ENCODE results near the gene DAPK2.

Gene DAPK2

DNA sequence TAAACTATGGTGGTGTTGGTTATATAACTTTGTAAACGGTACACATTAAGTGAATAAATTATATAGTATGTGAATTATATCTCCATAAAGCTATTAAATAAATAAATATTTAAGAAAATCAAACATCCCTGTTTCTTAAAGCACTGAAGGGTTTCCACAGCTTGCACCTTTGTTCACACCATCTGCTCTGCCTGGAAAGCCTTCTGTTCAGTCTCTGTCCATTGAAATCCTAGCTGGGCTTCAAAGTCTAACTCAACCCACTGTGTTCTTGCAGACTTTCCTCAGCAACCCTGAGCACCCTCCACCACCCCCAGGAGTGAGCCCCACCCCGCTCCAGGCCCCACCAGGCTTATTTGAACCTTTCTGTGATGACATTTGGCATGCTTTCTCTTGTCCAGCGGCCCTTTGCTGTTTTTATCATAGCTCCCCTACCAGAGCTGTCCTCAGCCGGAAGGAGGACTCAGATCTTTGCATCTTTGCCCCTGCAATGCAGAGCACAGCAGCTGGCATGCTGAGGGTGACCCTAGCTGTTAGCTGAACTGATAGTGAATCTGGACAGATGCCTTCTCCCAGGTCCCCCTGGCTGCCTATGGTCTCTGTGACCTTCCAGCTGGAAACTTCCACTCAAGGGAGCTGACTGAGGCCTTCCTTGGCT, 105.2 kb downstream of the DAPK2 start:
- no peak for FAIRE-seq

DNA sequence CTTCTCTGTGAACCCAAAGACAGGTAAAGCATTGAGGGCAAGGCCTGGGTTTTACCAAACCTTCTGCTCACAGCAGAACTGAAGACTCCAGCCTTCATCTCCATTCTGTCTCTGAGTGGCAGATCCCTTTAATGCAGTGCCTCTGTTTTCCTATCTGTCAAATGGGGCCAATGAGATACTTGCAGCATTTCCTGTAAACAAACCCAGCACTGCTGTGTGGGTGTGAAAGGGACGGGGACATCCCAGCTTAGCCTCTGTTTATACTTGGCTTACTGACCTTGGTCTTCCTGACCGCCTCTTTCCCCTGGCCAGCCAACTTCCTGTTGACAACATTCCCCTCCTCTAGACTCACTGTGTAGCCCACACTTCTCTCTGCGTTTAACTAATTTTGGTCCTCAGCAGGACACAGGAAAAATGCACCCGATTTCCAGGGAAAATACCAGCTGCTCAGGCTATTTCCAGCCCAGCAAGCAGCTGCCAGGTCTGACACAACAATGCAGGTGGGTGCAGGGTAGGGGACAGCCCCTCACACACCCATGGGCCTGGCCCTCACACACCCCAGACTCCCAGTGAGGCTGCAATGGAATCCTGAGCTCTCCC, 106.7 kb downstream of the DAPK2 start:
- FAIRE-seq, result no peak

DNA sequence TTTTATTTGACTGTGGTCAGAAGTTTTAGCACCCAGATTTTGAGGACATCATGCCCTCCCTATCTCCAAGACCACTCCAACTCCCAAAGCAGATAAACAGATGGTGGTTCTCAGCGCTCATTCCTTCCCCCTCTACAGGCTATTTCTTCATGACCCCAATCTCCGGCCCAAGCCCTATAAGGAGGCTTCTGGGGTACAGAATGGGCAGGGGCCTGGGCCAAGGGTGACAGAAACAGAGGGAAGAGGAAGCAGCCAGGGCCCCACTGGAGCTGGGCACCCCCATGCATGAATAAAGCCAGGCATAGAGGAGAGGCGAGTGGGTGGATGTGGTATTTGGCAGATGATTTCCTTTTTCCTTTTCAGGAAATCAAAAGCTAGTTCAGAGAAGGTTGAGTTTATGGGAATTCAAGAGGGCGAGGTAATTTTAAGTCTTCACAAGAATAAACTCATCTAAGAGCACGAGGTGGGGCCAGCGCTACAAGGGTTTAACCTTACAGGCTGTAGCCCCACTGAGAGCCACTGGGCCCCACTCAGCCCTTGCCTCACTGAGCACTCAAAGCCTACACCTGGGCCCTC, 107.7 kb downstream of the DAPK2 start:
- no peak for FAIRE-seq

DNA sequence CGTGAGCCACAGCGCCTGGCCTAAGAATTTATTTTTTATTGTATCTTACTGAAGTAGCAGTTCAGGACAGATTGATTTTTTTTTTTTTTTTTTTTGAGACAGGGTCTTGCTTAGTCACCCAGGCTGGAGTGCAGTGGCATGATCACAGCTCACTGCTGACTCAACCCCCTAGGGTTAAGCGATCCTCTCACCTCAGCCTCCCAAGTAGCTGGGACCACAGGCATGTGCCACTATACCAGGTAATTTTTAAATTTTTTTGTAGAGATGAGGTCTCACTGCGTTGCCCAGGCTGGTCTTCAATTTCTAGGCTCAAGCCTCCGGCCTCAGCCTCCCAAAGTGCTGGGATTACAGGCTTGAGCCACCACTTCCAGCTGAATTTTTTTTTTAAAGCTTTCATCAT, 112.8 kb downstream of the DAPK2 start:
- no peak for FAIRE-seq

DNA sequence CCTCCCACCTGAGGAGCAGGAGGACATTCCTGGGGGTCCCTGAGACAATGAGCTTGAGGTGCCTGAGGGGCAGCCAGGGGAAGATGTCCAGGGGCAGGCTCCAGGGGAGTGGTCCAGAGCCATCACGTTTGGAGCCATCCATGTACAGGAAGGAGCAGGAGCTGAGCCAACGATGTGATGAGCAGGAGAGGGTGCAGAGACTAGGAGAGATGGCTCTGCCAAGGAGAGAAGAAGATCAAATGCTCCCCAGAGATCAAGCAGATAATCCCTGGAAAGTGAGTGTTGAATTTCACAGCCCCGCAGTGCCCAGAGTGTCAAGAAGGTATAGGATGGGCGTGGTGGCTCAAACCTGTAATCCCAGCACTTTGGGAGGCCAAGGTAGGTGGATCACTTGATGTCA, 114.7 kb downstream of the DAPK2 start:
- no peak for FAIRE-seq

DNA sequence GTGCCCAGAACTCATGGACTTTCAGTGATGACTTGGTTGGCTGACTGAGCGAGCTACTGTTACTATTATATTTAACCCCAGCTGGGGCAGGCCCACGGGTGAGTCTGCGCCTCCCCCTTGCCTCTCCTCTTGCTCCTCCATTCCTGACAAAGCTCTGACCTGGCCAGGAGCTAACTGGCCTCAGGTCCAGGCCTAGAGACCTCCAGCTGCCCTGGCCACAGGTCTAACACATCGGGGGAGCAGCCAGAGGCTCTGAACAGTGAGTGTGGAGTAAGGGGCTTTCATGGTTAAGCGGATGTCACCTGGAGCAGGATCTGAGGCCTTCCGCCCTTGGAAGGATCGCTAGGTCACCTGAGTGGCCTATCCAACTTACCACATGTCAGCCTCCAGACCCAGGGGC, 116.3 kb downstream of the DAPK2 start:
- no peak for FAIRE-seq

DNA sequence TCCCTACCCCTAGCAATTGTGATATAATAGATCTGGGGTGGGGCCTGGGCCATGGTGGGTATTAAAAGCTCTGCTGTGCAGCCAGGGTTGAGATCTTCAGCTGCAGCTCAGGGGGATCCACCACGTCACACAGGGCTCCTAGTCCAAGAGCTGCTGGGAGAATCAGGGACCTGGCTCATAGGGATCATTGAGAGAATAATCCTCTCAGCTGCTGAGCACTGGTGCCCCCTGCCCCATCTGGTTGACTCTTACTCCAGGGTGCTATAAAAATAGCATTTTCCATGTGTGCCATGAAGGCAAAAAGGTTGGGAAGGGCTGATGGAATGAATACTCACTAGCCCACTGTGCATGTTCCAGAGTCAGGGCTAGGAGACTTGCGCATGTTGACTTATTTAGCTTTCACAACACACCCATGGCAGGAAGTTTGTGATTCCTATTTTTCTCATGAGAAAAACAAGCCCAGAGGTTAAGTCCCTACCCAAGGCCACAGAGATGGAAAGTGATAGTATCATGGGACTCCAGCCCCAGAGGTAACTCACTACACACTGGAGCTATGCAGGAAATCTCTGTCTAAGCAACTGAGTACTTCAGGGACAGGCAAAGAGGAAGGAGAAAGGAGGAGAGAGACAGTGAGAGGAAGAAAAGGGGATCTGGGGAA, 118.0 kb downstream of the DAPK2 start:
- FAIRE-seq, result no peak

DNA sequence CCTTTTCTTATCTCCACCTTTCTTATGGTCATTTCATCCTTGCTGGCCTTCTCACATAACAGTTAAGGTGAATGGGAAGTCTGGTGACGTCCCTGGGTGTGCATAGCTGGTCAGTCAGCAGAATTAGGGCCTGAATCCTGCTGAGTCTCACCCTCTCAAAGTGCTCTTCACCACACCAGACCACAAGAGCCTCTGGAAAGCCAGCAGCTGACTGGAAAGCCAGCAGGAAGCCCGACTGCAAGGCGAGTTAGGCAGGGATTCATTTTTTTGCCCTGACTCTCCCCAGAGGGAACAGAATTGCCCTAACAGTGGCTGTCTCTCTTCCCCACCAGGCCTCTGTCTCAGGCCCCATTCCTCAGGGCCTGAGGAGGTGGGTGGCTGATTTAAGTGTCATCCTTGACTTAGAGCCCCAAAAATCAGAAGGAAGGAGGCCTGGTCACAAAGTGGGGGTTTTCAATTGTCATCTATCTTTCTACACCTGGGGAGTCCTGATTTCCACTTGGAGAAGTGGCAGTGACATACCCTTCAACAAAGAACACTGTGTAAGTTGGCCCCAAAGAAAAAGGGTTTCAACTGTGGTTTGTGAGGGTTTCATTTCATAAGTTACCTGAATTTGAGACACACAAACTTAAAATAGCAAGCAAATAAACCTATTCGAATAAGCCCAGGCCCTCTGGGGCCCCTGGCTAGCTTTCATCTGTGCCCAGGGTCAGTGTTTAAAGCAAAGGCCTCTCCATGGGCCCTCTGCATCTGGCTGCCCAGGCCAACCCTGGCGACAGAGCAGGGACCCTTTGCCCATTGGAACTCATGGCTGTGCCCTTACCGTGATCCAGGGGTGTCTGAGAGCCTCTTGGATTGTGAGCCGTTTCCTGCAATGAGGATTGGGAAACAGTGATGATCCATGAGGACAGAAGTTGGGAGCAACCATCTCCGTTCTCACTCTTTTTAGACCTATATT, 122.0 kb downstream of the DAPK2 start:
- no peak for FAIRE-seq

DNA sequence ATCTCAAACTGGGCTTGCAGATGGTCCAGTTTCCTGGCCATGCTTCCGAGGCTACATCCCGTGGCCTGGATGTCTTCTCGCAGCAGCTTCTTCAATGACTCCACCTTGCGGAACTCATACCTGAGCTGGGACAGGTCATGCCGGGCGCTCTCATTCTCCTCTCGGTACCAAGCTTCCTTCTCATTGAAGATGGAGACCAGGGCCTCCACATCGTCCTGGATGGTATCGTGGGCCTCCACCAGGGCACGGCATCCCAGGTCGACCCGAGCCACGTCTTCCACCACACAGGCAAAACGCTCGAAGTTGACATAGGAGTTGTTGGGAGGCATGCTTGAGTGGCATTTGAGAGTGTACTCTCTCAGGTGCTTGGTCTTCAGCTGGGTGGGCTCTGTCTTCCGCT, 123.4 kb downstream of the DAPK2 start:
- FAIRE-seq, result no peak

DNA sequence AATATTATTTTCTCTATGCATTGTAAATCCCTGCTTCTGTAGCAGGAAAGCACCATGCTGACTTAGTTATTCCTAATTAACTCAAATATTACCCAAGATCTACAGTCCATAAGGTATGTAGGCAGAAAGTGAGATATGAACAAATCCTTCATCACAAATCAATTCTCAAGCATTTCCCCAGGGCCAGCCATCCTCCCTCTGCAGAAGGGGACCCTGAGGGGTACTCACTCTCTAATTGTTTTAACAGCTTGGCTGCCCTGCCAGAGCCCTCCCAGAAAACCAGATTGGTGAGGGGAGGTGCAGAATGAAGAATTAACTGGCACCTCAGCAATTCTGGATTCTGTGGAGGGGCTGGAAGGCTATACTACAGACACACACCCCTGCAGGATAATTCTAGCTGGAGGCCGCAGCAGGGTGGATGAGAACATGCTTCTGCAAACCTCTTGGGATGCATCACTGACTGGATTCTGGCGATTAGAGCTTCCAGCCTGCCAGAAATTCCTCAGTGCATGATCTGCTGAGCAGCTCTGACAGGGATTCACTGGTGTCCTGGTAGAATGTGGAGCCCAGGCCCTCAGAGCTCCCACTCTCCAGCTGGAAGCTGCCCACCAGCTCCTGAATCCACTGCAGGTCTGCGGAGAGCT, 123.9 kb downstream of the DAPK2 start:
- no peak for FAIRE-seq

DNA sequence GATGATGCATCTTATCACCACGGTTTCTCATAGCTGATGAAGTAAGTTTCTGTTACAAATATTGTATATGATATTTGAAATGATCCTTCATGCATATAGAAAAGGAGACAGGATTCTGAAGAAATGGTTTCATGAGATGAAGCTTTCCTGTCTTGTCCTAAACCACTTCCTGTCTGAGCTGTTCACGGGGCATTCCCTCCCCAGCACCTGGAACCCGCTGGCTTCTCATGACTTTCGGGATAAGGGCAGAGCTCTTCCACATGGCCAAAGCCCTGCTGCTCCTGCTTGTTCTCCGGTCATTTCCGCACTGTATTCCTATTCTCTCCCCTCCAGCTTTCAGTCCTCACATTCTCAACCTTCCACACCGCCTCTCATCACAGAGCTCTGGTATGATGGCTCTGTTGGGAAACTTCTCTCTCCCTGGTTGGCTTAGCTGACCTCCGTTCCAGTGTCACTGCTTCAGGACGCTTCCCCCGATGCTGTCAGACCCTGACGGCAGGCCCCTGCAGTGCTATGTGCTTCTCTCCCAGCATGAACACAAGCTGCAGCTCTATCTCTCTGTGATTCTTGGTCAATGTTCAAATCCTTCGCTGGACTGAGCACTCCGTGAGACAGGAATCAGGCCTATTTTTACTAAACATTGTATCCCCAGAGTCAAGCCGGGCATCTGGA, 125.6 kb downstream of the DAPK2 start:
- no peak for FAIRE-seq

DNA sequence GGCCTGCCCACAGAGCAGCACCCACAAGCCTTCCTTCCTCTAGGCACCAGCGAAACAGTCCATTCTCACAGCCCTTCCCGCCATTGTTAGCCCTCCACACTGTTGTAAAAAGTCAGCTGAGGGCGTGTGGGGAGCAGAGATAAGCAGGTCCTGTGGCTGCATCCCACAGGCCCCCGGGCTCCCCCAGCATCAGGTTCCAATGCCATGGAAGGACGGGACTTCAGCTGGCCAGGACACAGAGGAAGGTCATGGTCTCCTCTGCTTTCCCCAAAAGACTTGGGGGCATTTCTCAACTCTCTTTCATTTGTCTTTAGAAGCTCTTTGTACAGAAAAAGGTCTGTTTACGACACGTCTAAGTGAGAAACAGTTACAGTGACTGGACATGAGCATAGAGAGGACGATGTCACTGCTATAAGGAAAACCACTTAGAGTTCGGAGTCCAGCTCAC, 127.4 kb downstream of the DAPK2 start:
- FAIRE-seq, result no peak

DNA sequence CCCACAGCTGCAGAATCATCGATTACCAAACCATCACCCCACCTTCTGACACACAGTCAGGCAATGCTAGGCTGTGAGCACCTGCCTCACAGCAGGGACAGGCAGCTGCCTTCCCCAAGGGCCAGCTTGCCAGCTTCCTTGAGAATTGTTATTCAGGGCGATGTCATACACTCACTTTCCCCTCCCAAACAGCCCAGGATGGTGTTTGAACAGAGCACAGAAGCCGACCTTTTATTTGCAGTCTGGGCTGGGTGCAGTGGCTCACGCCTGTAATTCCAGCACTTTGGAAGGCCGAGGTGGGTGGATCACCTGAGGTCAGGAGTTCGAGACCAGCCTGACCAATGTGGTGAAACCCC, 128.0 kb downstream of the DAPK2 start:
- no peak for FAIRE-seq

DNA sequence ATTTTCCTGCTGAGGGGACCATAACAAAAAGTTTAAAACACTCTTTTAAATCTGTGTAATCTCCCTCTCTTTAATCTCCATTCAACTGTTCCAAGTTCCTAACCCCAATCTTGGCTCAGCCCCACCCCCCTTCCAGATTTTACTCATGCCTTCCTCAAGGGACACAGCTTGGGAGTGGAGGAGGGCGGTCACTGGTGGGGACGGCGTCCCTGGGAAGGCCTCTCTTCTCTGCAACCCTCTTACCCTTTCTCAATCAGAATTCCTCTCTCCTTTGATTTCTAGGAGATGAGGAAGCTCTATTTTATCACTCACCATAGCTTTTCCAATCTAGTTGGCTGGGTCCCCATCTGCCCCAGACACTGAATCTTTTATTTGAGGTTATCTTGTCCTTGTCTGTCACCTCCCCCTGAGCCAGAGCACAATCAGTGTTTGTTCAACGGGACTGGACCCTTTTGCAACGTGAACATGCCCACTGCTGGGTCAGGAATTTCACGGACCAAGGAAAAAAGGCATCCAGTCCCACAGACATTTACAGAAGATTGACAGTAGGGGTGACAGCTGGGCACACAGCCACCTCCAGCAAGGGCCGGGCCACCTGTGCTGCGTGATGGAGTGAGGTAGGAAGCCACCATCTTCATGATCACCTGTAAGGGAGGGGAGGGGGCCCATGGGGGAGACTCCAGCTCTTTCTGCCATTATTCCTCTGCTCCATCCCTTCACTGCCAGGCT, 128.5 kb downstream of the DAPK2 start:
- FAIRE-seq, result no peak

DNA sequence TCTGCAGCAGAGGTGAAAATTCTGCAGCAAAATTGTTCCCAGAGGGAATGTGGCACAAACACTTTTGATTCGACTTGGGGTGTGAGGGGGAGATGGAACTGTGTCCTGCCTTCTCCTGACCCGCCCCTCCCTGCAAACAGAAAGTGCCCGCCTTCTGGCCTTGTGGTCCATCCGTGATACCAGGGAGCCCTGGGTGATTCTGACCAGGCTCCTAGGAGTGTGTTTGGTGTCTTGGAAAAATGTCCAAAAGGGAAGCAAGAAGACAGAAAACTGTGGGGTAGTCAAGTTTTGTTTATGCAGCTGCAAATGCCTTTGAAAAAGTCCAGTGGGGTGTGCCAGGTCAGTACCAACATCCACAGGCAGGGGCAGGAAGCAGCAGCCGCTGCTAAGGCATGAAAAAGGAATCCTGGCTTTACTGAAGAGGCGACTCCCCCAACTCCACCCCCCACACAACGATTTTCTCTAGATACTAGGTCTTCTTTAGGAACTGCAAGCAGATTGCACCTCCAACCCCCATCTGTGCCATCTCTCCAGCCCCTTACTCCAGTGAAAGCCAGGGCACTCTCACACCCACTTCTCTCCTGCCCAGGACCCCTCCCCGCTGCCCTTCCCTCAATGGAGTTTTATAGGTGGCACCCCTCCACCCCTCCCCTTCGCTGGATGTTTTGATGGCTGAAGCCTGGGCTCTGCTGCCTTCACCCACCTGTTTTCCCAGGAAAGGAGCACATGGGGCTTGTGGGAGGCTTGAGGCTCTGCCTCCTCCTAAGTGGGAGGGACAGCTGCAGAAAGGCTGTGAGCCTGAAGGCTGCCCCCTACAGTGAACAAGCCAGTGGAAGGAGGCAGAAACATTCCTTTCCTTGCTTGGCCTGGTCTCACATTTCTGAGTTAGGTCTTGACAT, 130.2 kb downstream of the DAPK2 start:
- no peak for FAIRE-seq

DNA sequence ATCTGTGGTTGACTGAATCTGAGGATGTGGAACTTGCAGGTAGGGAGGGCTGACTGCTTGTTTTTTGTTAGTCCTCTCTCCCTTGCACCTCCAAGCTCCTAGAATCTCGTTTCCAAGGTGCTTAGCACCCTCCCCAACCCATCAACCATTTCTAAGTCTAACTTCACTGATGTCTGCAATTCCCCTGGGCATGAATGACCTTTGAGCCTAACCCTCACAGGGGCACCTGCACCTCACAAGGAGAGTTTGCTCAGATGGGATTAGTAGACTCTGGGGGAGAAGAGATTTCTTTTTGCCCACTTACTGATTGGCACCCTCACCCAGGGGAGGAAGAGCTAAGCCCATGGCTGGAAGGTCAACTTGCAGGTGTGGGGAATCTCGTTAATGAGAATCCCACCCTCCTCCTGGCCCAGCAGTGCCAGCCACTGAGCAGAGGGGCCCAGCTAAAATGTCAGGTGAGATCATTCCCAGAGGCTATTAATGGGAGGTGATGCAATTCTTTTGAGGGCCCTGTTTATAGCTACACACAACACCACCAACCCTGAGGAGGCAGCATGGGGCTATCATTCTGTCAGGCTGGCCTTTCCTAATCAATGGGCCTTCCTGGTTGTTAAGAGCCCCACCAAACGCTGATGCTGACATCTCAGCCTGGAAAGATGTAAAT, 130.9 kb downstream of the DAPK2 start:
- no peak for FAIRE-seq

DNA sequence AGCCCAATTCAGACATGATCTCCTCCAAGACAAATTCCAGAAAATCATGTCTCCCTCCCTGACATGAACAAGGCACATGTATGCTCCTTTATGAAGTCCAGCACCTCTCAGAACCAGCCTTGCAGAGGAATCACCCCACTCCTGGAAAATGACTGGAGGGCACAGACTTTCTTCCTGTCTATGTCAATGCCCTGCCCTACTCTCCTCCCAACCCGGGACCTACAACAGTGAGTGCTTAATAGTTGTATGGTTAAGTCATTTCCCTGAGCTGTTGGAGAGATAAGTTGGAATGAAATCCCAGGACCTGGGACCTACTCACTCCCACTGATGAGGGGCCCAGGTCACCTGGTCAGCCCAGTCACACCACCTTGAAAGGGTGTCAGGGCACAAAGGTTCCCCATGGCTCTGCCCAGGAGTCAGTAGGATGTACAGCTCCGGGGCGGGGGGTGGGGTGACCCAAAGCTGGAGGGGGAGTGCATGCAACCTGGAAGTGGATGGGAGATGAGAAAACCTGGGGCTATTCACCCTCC, 132.4 kb downstream of the DAPK2 start:
- FAIRE-seq, result no peak

DNA sequence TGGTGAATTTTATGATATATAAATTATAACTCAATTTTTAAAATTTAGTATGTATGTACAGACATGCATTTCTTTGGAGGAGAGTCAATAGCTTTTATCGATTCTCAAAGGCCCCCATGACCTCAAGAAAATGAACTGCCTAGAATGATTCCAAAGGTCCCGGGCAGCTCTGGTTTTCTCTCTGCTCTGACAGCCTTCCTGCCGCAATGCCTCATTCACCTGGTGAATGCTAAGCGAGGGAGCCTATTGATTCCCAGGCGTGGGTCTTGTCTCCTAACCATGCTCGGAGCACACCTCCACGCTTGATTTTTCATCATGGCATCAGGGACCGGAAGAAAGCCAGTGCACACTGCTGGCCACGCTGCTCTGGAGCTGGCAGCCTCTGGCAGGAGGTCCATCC, 132.9 kb downstream of the DAPK2 start:
- FAIRE-seq, result no peak

DNA sequence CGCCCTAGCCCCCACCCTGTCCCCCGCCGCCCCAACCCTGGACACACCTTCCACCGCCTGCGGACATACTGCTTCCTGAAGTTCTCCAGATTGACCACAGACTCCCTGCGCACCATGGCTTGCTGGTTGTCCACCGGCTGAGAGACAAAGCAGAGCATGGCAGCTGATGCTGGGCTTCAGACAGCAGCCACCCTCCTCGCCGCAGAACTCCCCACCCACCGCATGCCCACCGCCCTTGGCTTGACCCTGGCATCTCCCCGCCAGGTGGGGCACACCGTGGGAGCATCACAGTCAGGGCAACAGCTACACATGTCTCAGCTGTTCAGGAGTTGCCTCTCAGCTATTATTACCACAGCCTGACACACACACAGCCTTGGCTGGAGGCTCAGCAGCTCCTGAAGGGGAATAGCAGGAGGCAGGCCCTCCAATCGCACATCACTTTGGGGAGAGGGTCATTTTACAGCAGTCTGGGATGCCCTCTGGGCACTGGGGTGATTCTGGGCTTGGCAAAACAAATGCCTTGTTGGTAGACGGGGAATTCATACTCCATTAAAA, 134.1 kb downstream of the DAPK2 start:
- FAIRE-seq, result no peak
